Measurements from ENCODE around the gene PADI2.

Gene PADI2

DNA sequence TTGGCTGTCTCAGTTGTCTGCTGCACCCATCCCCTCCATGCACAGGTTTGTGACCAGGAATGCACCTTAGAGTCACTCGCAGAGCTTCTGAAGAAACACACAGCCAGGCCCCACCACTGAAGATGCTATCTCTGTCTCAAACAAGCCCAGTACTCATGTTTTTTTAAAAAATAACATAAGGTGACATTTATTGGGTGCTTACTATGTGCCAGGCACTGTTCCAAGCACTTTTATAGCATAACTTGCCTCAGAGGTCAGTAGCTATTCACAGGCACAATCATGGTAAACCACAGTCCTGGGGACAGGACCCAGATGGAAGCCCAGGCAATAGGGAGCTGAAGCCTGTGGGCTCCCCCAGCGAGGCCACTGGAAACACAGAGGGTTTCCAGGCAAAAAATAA, 98.7 kb downstream of the PADI2 start:
- DNase-seq (ENCODE audit: low spot score) = no peak

GRCh38 chr1:17018849-17019248, 100.4 kb downstream of the PADI2 start:
- no peak for DNase-seq (ENCODE audit: low spot score)

DNA sequence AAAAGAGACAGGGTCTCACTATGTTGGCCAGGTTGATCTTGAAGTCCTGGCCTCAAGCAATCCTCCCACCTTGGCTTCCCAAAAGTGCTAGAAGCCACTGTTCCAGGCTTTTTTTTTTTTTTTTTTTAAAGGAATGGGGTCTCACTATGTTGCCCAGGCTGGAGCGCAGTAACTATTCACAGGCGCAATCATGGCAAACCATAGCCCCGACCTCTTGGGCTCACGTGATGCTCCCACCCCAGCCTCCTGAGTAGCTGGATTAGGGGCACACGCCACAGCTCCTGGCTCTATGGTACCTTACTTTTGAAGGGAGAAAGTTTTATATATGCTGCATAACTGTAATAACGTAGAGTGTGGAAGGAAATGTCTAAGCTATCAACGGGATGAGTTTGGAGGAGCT, 101.8 kb downstream of the PADI2 start:
- DNase-seq (ENCODE audit: low spot score) = no peak

Data from kidney tubule cell (primary cell).